Caco-2 (cell line): ENCODE measurements around the gene DNAH7. TPM values are rescaled to one million over a fixed set of nuclear protein-coding genes. Genes with fewer than 3 reads are reported as not detected.

Experiments
- BruUV-seq: library from RNA; stranded (reverse); fragments of 400-500 nt; replicated peaks from 2 replicates; lab custom pipeline; 2021; lab: Mats Ljungman, UMichigan
- CTCF ChIA-PET: fragments of 300-600 bp; sonication (Branson Sonifier 250); formaldehyde crosslinking; loops from one replicate; lab custom pipeline; 2022; ENCODE audit warnings: antibody characterized with exemption; lab: Charles Lee
- POLR2A ChIA-PET: fragments of 300-600 bp; sonication (Branson Sonifier 250); formaldehyde crosslinking; loops from one replicate; lab custom pipeline; 2022; ENCODE audit warnings: antibody characterized with exemption; lab: Charles Lee
- DNase-seq, 2 experiments: peaks; one replicate each; pipeline versions ENCODE4 v3.0.0 to v3.0.0-alpha.2; 2020 to 2022
- H3K27me3 ChIP-seq: replicated peaks from 2 replicates; pipeline ENCODE4 v1.6.0; 2011; ENCODE audit warnings: low read length; ENCODE audit not compliant: control insufficient read depth, insufficient read depth
- H3K36me3 ChIP-seq: 2 replicates; pipeline ENCODE4 v1.5.1; 2011; ENCODE audit warnings: low read length; ENCODE audit not compliant: control insufficient read depth, insufficient read depth
- H3K4me1 ChIP-seq: fragments of 250-450 bp; sonication (Bioruptor Pico); 2 replicates; pipeline ENCODE4 v1.5.1; 2020; ENCODE audit warnings: mild to moderate bottlenecking
- H3K4me3 ChIP-seq: 2 replicates; pipeline ENCODE4 v1.5.1; 2011; ENCODE audit warnings: low read depth, mild to moderate bottlenecking, control low read depth, low read length
- H3K9me3 ChIP-seq: fragments of 250-450 bp; sonication (Bioruptor Pico); 2 replicates; pipeline ENCODE4 v1.5.1; 2020; ENCODE audit warnings: mild to moderate bottlenecking, moderate library complexity
- H3K27ac Mint-ChIP-seq: one replicate; pipeline ENCODE4 v1.8.0; 2022; ENCODE audit warnings: mixed read lengths; ENCODE audit not compliant: unreplicated experiment
- H3K27me3 Mint-ChIP-seq: one replicate; pipeline ENCODE4 v1.8.0; 2022; ENCODE audit warnings: mixed read lengths; ENCODE audit not compliant: insufficient read depth, unreplicated experiment
- H3K36me3 Mint-ChIP-seq: one replicate; pipeline ENCODE4 v1.8.0; 2022; ENCODE audit warnings: mild to moderate bottlenecking, mixed read lengths; ENCODE audit not compliant: insufficient read depth, unreplicated experiment
- H3K4me1 Mint-ChIP-seq: one replicate; pipeline ENCODE4 v1.8.0; 2022; ENCODE audit warnings: low read depth, mixed read lengths; ENCODE audit not compliant: unreplicated experiment
- H3K4me3 Mint-ChIP-seq: one replicate; pipeline ENCODE4 v1.8.0; 2022; ENCODE audit warnings: mild to moderate bottlenecking, moderate library complexity, mixed read lengths; ENCODE audit not compliant: unreplicated experiment
- H3K9me3 Mint-ChIP-seq: one replicate; pipeline ENCODE4 v1.8.0; 2022; ENCODE audit warnings: mixed read lengths; ENCODE audit not compliant: unreplicated experiment
- intact Hi-C: fragments of 100-400 bp; cut with micrococcal nuclease; formaldehyde crosslinking; loops from one replicate; pipeline ENCODE4 v1.10.0; 2022; ENCODE audit not compliant: unreplicated experiment
- total RNA-seq: library from RNA; stranded (reverse); gene quantifications from 2 replicates; pipeline ENCODE4 v1.2.3, GENCODE V29; 2022
- TF ChIP-seq, protein P1 (sequence below), 2 experiments: fragments of 200-600 bp in 1 of 2; IDR thresholded peaks; 1 replicate in 1 of 2; 2 replicates in 1 of 2; pipeline versions ENCODE4 v1.5.1 to v1.8.0; 2011 to 2022; ENCODE audit warnings: antibody characterized with exemption in 1 of 2, control low read depth in 1 of 2, inconsistent platforms in 1 of 2, low read depth in 1 of 2, low read length in 1 of 2, mild to moderate bottlenecking in 1 of 2, moderate library complexity in 1 of 2; ENCODE audit not compliant: insufficient read depth in 1 of 2, severe bottlenecking in 1 of 2, unreplicated experiment in 1 of 2

DNAH7 gene
- total RNA-seq, 1 experiment from 2014 or later: 0.16 TPM

DNA sequence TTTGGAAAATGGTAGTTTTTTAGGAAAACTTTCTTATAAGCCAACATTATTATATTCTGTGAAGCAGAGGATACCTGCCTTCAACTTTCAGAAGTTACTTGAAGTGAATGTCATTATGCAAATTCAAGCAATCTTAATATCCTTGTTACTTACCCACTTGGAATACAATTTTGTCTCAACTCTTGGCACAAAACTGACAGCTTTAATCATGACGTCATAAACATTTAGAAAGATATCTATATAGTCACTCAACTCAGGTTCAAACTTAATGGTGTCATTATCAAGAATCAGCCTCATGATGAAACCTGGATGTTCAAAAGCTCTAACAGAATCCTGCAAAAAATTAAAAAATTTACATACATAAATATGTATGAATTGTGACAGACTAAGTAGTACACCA is 68.1 kb downstream of the DNAH7 start:
- no peak for DNase-seq
- intact Hi-C loops: no loop called here
- H3K4me3 Mint-ChIP-seq: no peak overlapping the region
- no peaks in the 10 kb centered on the region for H3K4me1 Mint-ChIP-seq
- Histone ChIP-seq H3K4me3 (no peak overlapping the region), H3K9me3 (no peaks in the 10 kb centered on the region), H3K4me1 (no peaks in the 10 kb centered on the region), H3K27me3 (no peaks in the 10 kb centered on the region), H3K36me3 (no peaks in the 10 kb centered on the region)
- H3K9me3 Mint-ChIP-seq: no peaks in the 10 kb centered on the region
- no TSS peak for BruUV-seq
- no peaks in the 10 kb centered on the region for H3K36me3 Mint-ChIP-seq
- TF ChIP-seq, protein P1, sequence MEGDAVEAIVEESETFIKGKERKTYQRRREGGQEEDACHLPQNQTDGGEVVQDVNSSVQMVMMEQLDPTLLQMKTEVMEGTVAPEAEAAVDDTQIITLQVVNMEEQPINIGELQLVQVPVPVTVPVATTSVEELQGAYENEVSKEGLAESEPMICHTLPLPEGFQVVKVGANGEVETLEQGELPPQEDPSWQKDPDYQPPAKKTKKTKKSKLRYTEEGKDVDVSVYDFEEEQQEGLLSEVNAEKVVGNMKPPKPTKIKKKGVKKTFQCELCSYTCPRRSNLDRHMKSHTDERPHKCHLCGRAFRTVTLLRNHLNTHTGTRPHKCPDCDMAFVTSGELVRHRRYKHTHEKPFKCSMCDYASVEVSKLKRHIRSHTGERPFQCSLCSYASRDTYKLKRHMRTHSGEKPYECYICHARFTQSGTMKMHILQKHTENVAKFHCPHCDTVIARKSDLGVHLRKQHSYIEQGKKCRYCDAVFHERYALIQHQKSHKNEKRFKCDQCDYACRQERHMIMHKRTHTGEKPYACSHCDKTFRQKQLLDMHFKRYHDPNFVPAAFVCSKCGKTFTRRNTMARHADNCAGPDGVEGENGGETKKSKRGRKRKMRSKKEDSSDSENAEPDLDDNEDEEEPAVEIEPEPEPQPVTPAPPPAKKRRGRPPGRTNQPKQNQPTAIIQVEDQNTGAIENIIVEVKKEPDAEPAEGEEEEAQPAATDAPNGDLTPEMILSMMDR (IDR thresholded peaks at IDR 0.05; ENCODE audit: insufficient read depth in 1 of 2, low read depth in 1 of 2, low read length in 1 of 2, severe bottlenecking in 1 of 2, unreplicated experiment in 1 of 2): no peak
- CTCF ChIA-PET: no interaction called here
- no peaks in the 10 kb centered on the region for H3K27me3 Mint-ChIP-seq
- POLR2A ChIA-PET: no interaction called here
- H3K27ac Mint-ChIP-seq: no peak overlapping the region

DNA sequence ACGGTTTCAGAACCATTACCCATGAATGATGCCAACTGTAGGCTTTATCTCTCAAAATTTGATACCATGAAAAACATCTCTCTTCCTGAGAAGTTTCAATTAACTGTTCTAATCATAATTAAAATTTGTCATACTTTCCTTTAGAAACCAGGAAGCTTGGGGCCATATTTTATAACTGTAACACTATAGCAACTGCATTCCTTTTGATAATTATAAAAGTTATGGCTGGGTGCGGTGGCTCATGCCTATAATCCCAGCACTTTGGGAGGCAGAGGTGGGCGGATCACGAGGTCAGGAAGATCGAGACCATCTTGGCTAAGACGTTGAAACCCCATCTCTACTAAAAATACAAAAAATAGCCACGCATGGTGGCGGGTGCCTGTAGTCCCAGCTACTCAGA is 70.6 kb downstream of the DNAH7 start:
- Histone ChIP-seq H3K36me3 (no peaks in the 10 kb centered on the region), H3K4me1 (no peaks in the 10 kb centered on the region), H3K4me3 (no peak overlapping the region), H3K27me3 (no peaks in the 10 kb centered on the region), H3K9me3 (no peaks in the 10 kb centered on the region)
- BruUV-seq: no TSS peak
- H3K4me3 Mint-ChIP-seq: no peak overlapping the region
- TF ChIP-seq, protein P1 (IDR thresholded peaks at IDR 0.05; ENCODE audit: insufficient read depth in 1 of 2, low read depth in 1 of 2, low read length in 1 of 2, severe bottlenecking in 1 of 2, unreplicated experiment in 1 of 2): no peak
- no peak overlapping the region for H3K27ac Mint-ChIP-seq
- CTCF ChIA-PET: no interaction called here
- no peak for DNase-seq
- intact Hi-C loops: no loop called here
- H3K27me3 Mint-ChIP-seq: no peaks in the 10 kb centered on the region
- no peaks in the 10 kb centered on the region for H3K9me3 Mint-ChIP-seq
- POLR2A ChIA-PET: no interaction called here
- no peaks in the 10 kb centered on the region for H3K36me3 Mint-ChIP-seq
- H3K4me1 Mint-ChIP-seq: no peaks in the 10 kb centered on the region

- BruUV-seq: no TSS peak
- ChIA-PET CTCF (no interaction called here), POLR2A (no interaction called here)
- no peak overlapping the region for H3K27ac Mint-ChIP-seq
- no peaks in the 10 kb centered on the region for H3K36me3 Mint-ChIP-seq
- TF ChIP-seq, protein P1 (IDR thresholded peaks at IDR 0.05; ENCODE audit: insufficient read depth in 1 of 2, low read depth in 1 of 2, low read length in 1 of 2, severe bottlenecking in 1 of 2, unreplicated experiment in 1 of 2): no peak
- H3K36me3 ChIP-seq: no peaks in the 10 kb centered on the region
- DNase-seq: no peak
- intact Hi-C loops: no loop called here
- H3K9me3 Mint-ChIP-seq: no peaks in the 10 kb centered on the region
- H3K9me3 ChIP-seq: no peaks in the 10 kb centered on the region
- no peaks in the 10 kb centered on the region for H3K4me1 Mint-ChIP-seq
- no peak overlapping the region for H3K4me3 Mint-ChIP-seq
- no peaks in the 10 kb centered on the region for H3K27me3 ChIP-seq
- no peaks in the 10 kb centered on the region for H3K4me1 ChIP-seq
- H3K27me3 Mint-ChIP-seq: no peaks in the 10 kb centered on the region
- H3K4me3 ChIP-seq: no peak overlapping the region
Measured at GRCh38 chr2:195995499-195995898, 73.1 kb downstream of the DNAH7 start.
